Measurements from ENCODE around the gene ZSWIM9.

DNA sequence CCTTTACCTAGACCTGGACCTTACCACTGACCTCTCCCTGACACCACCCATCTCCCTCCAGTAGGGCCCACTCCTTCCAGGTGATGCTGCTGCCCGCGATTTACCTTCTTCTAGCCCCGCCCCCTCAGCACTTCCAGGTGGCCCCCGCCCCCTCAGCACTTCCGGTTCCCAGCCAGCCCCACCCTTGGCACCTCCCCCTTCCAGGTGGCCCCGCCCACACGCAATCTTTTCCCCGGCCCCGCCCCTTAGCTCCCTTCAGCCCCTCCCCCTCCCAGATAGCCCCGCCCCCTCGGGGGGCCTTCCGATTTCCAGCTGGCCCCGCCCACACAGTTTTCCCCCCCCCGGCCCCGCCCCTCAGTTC lies 922 bp upstream of the ZSWIM9 start:
- no peak for TF ChIP-seq EZH2 (IDR thresholded peaks at IDR 0.05; ENCODE audit: borderline replicate concordance, low read length)
- TF ChIP-seq, protein P1, sequence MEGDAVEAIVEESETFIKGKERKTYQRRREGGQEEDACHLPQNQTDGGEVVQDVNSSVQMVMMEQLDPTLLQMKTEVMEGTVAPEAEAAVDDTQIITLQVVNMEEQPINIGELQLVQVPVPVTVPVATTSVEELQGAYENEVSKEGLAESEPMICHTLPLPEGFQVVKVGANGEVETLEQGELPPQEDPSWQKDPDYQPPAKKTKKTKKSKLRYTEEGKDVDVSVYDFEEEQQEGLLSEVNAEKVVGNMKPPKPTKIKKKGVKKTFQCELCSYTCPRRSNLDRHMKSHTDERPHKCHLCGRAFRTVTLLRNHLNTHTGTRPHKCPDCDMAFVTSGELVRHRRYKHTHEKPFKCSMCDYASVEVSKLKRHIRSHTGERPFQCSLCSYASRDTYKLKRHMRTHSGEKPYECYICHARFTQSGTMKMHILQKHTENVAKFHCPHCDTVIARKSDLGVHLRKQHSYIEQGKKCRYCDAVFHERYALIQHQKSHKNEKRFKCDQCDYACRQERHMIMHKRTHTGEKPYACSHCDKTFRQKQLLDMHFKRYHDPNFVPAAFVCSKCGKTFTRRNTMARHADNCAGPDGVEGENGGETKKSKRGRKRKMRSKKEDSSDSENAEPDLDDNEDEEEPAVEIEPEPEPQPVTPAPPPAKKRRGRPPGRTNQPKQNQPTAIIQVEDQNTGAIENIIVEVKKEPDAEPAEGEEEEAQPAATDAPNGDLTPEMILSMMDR (conservative IDR thresholded peaks at IDR 0.05 in 1 of 2, IDR thresholded peaks at IDR 0.05 in 1 of 2; ENCODE audit: extremely low read depth in 1 of 2, insufficient read depth in 1 of 2, low read depth in 1 of 2, low read length in 2 of 2): no peak
